ENCODE results near the gene EEA1.

GRCh38 chr12:92876496-92876895, 52.6 kb downstream of the EEA1 start:
- TF ChIP-seq EZH2 (IDR thresholded peaks at IDR 0.05), result no peak
- no peak for TF ChIP-seq POLR2AphosphoS5 (IDR thresholded peaks at IDR 0.05; ENCODE audit: borderline replicate concordance, low read depth, low read length)

Data from SK-N-MC (cell line).